ENCODE data around the gene MACO1.
A peak's percentile ranks its signal among the peaks of the same experiment; 100 is the strongest.
"Not testable (repeated sequence)": the region's sequence is repeated elsewhere in the genome, so short reads cannot be mapped to it uniquely, and the experiment has no call there.

Gene MACO1

DNA sequence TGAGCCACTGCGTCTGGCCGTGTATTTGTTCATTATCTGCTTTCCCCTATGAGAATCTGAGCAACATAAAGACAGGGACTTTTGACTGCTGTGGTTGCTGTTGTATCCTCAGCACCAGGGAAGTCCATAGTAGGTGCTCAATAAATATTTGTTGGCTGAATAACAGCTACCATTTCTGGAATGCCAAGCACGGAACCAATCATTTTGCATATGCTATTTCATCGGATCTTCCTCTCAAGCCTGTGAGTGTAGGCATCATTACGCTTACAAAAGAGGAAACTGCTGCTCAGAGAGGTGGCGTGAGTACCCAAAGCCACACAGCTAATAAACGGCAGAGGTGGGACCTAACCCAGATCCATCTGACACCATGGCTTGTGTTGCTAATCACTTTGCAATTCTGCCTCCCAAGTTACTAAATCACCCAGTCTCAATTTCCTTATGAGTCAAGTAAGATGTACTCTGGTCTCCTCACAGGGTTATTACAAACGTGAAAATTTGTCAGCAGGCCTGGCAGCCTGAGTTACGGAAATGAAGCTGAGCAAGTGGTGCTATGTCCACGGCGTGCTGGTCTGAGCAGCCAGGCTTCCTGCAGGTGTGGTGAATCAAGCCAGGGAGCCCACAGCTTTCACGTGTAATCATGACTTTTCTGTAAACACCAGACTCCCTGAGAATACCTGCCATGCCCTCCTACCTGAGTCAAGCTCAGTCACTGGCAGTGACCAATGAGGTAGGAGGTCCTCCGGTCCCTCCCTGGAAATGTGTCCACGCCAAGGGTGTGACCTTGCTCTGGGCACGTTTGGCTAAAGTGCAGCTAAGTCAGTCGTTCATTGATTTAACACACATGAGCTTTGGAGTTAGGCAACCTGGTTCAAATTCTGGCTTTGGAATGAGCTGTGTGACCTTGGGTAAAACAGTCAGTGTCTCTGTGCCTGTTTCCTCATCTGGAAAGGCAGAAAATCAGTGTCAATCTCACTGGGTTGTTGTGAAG is 5.3 kb upstream of the MACO1 start:
- no peak for DNase-seq

- no peak for DNase-seq
Observed at GRCh38 chr1:25427696-25428095, 3.0 kb upstream of the MACO1 start.

- no peak for DNase-seq
Observed at GRCh38 chr1:25428475-25429166, 2.1 kb upstream of the MACO1 start.

DNA sequence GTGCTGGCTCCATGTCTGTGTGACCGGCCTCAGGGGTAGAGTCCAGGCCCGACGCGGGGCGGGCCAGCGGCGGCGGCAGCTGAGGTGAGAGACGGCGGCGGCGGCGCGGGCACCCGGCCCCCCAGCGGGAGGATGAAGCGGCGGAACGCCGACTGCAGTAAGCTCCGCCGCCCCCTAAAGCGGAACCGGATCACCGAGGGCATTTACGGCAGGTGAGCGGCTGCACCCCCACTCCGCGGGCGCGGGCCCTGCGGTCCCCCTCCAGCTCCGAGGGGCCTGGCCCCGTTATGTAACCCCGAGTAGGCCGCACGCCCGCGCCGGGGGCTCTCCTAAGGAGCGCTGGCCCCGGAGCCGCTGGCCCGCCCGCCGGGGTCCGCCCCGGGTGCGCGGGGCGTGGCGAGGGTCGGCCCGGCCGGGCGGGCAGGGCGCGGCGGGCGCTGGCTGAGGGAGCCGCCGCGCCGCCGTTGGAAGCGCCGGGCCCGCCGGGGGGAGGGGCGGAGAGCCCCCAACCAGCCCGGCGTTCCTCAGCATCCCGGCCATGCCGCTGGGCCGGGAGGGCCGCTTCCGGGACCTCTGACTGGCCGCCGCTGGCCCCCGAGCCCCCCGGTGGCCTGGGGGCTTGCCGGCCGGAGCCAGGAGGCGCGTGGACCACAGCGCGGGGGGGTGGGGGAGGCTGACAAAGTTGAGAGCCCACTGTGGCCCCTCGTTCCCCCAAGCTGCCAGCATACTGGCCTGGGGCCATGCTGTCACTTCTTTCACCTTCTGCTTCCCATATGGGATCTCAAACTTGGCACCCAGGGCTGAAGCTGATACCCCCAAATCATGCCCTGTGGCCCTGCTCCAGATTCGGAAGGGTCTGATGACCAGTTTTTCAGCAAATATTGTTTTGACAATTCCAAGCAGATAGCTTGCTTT is 527 bp downstream of the MACO1 start:
- no peak for DNase-seq

GRCh38 chr1:25431955-25432719 is 1.4 kb downstream of the MACO1 start:
- DNase-seq = no peak

DNA sequence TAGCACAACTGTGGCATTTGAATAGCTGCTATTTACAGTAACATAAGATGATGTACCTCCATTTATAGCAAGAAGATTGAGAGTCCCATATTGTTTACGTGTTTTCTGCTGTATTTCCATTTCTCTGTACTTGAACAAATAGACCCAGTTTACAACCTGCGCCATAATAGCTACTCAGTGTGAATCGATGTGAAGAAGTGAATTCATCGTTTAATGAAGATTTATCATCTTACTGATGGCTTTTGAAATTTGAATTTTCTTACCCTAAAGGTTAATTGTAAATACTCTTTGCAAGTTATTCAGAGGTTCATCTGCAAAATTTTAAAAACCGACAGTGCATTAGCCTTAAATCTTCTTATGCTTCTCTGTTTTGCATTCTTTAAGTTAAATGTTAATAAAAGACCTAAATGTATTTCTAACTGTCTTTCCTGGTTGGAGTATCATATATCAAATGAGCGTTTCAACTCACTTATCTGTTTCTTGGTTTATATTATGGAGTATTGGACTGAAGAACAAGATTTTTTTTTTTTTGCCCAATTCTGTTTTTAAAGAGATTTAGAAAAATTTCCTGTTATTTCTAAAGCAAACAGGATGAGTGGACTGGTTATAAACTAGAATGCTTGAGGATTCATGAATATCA is 2.2 kb downstream of the MACO1 start:
- DNase-seq = no peak

DNA sequence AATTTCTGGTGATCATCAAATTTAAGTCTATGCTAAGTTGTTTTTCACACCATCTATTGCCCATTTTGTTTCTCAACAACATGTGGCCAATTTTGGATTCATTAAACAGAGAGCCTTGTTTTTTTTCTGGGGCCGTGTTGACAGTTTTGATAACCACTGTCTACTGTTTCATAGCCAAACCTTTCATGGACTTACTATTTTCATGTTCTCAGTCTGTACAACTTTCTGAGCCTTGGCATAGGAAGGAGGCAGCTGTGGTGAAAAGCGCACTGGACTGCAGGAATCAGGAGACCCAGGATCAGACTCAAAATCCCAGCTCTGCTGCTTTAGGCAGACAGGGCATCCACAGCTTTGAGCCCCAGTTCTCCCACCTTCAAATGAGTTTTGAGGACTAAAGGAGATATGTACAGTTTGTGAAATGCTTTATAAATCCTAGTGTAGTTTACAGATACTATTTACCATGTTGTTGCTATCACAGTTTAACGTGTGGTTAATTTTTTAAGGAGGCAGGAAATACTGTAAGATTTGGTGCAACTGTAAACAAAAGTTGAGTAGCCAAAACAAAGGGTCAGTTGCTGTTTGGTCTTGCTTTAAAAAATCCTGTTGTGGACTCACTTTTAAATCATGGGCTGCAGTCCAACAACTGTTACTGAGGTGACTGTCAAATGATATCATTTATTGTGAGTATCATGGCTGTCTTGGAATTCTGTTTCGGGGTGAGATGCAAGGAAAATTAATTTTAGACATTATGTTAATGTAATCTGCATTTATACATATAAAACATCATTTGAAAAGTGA is 2.9 kb downstream of the MACO1 start:
- peak; percentile 9 for DNase-seq

DNA sequence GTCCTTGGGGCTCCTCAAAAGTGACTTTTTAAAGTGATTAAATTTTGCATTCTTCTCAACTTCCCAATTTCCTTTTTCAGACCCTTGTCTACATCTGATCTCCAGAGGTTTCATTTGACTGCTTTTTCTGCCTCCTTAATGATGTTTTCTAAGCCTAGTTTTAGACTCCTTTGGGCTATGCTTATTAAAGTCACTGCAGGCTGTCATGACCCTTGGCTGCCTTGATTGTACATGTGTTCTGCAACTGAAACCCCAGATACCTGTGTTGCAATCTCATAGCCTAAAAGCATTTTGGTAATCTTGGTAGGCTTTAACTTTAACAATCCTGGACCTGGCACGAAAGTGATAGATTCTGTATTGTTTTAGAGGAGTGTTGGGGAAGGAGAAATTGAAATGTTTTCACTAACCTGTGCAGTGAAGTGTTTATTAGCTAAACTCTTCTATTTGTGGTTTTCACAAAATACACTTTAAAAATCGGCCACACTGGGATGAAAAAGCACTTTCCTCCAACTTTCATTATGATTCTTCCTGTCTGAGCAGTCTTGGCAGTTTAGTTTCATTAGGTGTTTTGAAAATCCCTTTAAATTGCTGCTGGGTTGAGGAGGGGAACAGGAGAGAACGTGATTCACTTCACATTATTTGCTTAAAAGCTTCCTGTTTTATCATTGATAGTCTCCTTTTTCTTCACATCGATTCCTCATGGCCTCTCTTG is 4.9 kb downstream of the MACO1 start:
- DNase-seq = no peak

DNA sequence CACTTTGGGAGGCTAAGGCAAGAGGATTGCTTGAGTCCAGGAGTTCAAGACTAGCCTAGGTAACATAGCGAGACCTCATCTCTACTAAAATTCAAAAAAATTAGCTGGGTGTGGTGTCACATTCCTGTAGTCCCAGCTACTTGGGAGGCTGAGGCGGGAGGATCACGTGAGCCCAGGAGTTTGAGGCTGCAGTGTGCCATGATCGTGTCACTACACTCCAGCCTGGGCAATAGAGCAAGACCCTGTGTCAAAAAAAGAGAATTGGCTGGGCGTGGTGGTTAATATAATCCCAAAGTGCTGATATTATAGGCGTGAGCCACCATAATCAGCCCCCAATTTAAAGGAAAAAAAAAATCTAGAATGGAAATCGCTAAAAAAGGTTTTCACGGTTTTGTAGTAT is 7.0 kb downstream of the MACO1 start:
- DNase-seq = no peak

DNA sequence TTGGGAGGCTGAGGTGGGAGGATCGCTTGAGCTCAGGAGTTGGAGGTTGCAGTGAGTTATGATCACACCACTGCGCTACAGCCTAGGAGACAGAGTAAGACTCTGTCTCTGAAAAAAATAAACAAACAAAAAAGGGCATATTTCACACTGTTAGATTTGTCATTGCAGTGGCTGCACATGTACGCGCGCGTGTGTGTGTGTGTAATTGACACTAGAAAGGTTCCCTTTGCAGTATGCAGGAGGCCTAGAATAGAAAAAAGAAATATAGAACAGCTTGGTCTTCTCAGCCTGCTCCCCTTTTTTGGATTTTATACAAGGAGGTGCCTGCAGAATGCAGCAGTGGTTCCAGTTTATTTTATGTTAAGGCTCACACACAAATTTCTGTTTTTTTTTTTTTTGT is 8.6 kb downstream of the MACO1 start:
- DNase-seq = no peak

- no peak for DNase-seq
Observed at GRCh38 chr1:25442178-25442577, 11.5 kb downstream of the MACO1 start.

DNA sequence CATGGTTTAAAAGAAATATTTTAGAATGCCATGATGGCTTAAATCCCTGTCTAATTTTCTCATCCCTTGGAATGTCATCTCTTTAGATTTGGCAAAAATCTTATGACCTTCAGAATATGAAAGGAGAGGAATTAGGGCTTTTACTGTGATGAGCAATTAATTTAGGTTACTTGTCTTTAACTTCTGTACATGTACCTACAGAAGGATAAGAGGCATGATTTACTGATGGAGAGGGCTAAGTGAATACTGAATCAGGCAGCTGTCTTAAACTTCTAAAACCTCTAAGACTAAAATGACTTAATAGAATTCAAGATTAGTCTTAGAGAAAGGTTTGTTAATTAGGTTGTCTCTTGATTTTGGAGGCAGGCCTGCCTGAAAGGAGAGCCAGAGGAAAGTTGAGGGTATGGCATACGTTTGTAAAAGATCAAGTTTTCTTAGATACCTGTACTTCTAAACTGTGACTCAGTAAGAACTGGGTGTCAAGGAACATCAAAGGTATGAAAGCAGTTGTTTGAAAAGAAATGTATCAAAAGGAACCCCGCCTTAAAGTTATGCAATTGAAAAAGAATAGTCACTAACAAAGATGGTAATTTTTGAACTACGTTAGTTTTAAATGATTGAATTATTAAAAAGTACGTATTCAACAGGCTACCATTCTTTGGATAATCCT is 12.5 kb downstream of the MACO1 start:
- DNase-seq = no peak

DNA sequence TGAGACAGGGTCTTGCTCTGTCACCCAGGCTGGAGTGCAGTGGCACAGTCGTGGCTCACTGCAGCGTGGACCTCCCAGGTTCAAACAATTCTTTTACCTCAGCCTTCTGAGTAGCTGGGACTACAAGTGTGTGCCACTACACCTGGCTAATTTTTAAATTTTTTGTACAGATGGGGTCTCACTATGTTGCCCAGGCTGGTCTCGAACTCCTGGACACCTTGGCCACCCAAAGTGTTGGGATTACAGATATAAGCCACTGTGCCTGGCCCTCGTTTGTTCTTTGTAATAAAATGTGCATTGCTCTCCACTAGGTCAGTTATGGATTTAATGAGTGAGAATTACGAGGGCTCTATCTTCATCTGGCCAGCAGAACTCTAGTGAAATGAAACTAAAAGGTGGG is 13.9 kb downstream of the MACO1 start:
- DNase-seq = not testable (repeated sequence)

- DNase-seq = no peak
Observed at GRCh38 chr1:25445993-25446538, 15.4 kb downstream of the MACO1 start.

DNA sequence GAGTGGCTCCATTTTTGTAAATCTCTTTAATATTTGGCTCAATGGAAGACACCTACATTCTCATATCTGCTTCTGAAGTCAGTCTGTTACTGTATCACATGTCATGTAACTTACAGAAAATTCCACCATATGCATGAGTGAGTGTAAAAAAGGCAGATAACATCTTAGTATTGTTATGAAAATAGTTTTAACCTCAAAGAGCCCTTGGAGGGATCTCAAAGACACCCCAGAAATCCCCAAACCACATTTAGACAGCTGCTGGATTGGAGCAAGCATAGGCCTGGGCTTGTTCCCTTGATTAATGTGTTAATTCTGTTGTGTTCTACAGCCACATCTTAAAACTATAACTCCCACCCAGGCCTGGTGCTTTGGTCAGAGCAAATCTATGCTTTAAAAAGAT is 16.9 kb downstream of the MACO1 start:
- no peak for DNase-seq

DNA sequence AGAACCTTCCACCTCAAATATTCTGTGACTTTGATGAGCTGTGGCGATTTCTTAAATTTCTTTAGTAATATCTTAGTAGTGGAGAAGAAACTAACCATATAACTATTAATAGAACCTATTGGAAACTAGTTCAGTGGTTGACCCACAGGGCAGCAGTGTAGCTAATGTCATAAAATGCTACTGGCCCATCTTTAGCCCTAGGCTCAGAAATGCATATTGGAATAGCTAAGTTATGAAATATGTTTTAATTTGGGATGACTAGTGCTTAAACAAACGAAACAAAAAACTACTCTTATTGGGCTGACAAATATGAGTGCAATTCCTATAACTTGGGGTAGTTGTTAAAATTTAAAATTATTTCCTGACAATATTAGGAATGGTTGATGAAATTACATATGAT is 20.2 kb downstream of the MACO1 start:
- no peak for DNase-seq

DNA sequence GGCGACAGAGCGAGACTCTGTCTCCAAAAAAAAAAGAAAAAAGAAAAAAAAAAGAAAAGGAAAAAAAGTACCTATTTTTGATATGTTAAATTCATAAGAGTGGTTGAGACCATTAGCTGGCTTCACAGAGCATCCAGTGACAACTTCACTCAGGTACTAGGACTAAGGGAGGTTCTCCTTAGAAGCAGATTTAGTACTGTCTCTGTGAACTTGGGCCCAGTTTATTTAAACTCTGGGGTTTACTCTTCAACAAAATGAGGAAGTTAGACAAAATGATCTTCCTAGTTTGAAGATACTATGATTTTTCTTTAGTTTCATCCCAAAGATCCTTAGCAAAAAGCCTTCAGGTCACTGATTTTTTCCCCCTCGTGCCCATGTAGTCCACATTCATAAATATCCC is 21.2 kb downstream of the MACO1 start:
- no peak for DNase-seq

DNA sequence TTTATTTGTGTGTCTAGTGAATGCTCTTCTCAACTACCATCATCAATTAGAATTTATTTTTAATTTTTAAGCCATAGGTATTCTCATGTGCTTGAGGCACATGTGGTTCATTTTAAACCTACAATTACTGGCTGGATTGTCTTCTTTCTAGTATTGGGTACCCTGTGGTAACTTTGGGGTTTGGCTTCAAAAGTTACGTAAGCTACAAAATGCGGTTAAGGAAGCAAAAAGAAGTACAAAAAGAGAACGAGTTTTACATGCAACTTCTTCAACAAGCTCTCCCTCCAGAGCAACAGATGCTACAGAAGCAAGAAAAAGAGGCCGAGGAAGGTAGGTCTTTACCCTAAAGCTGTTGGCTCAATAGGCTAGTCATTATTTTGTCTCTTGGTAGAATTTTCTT is 25.8 kb downstream of the MACO1 start:
- no peak for DNase-seq

GRCh38 chr1:25458541-25459298 is 28.0 kb downstream of the MACO1 start:
- DNase-seq = no peak

All from NCI-H446 treated with DMSO at 0.1 percent for 48 hours (cell line).